HG03159 (cell line): ENCODE results near the gene FBXO11.

Experiments
- ATAC-seq: cut with Tn5 transposase; IDR thresholded peaks from one replicate; pipeline ENCODE4 v1.9.1; 2021; ENCODE audit warnings: mild to moderate bottlenecking, moderate library complexity; ENCODE audit not compliant: unreplicated experiment

The FBXO11 gene

GRCh38 chr2:47741101-47741500 lies 165.2 kb downstream of the FBXO11 start:
- ATAC-seq: no peak
